Measurements from ENCODE around the gene ZBTB2.

DNA sequence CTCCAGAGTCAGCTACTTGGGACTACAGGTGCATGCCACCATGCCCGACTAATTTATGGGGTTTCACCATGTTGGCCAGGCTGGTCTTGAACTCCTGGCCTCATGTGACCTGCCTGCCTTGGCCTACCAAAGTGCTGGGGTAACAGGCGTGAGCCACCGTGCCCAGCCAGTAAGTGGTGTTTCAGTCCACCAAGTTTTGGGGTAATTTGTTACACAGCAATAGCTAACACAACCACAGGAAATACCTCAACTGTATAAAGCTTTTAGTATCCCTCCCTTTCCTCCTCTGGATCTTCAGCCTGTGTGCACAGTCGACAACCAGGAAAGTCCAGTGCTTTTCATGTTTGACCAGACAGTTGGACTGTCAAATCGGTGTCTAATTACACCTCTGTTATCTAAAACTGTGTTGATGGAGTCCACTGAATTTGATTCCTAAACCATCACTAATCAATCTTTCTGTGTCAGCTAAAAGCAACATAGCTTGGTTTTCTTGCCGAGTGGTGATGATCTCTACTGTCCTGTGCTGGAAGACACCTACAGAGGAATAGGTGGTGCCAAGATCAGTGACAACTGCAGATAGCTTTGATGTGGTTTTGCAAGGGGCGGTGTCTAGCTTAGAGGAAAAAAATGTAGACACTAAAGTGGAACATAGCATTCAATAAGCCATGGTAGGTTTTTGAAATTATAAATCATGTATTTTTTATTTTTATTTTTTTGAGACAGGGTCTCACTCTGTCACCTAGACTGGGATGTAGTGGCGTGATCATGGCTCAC, 22.2 kb upstream of the ZBTB2 start:
- TF ChIP-seq EP300 (IDR thresholded peaks at IDR 0.05; ENCODE audit: low read depth): no peak
- TF ChIP-seq, protein P1, sequence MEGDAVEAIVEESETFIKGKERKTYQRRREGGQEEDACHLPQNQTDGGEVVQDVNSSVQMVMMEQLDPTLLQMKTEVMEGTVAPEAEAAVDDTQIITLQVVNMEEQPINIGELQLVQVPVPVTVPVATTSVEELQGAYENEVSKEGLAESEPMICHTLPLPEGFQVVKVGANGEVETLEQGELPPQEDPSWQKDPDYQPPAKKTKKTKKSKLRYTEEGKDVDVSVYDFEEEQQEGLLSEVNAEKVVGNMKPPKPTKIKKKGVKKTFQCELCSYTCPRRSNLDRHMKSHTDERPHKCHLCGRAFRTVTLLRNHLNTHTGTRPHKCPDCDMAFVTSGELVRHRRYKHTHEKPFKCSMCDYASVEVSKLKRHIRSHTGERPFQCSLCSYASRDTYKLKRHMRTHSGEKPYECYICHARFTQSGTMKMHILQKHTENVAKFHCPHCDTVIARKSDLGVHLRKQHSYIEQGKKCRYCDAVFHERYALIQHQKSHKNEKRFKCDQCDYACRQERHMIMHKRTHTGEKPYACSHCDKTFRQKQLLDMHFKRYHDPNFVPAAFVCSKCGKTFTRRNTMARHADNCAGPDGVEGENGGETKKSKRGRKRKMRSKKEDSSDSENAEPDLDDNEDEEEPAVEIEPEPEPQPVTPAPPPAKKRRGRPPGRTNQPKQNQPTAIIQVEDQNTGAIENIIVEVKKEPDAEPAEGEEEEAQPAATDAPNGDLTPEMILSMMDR (IDR thresholded peaks at IDR 0.05): no peak

All from transverse colon (tissue), 3 donors.